ENCODE results near the gene ADRA2C.

The ADRA2C gene

GRCh38 chr4:3766036-3766784 is at the start of gene ADRA2C:
Gene ADRA2C, plus strand, starts transcription at chr4:3766385. Its CDS starts 222 bp downstream, at chr4:3766607.
- no peak for DNase-seq (ENCODE audit: low read depth)

- DNase-seq (ENCODE audit: low read depth), result no peak
Observed at GRCh38 chr4:3716631-3717235, 49.5 kb upstream of the ADRA2C start.

- DNase-seq (ENCODE audit: low read depth), result no peak
Observed at GRCh38 chr4:3717241-3717640, 48.9 kb upstream of the ADRA2C start.

GRCh38 chr4:3718462-3718861 is 47.7 kb upstream of the ADRA2C start:
- DNase-seq (ENCODE audit: low read depth), result no peak

GRCh38 chr4:3719191-3719590 is 47.0 kb upstream of the ADRA2C start:
- DNase-seq (ENCODE audit: low read depth), result no peak

GRCh38 chr4:3719836-3720235 is 46.3 kb upstream of the ADRA2C start:
- DNase-seq (ENCODE audit: low read depth), result no peak

GRCh38 chr4:3720466-3720865 is 45.7 kb upstream of the ADRA2C start:
- no peak for DNase-seq (ENCODE audit: low read depth)

- no peak for DNase-seq (ENCODE audit: low read depth)
Observed at GRCh38 chr4:3721186-3721585, 45.0 kb upstream of the ADRA2C start.

GRCh38 chr4:3721627-3722026 is 44.6 kb upstream of the ADRA2C start:
- DNase-seq (ENCODE audit: low read depth), result no peak

GRCh38 chr4:3722446-3723231 is 43.5 kb upstream of the ADRA2C start:
- no peak for DNase-seq (ENCODE audit: low read depth)

GRCh38 chr4:3723232-3723642 is 42.9 kb upstream of the ADRA2C start:
- no peak for DNase-seq (ENCODE audit: low read depth)

GRCh38 chr4:3724319-3725231 is 41.6 kb upstream of the ADRA2C start:
- no peak for DNase-seq (ENCODE audit: low read depth)

- DNase-seq (ENCODE audit: low read depth), result no peak
Observed at GRCh38 chr4:3725936-3726870, 40.0 kb upstream of the ADRA2C start.

- DNase-seq (ENCODE audit: low read depth), result no peak
Observed at GRCh38 chr4:3727847-3728469, 38.2 kb upstream of the ADRA2C start.

- DNase-seq (ENCODE audit: low read depth), result no peak
Observed at GRCh38 chr4:3729188-3729881, 36.9 kb upstream of the ADRA2C start.

- DNase-seq (ENCODE audit: low read depth), result no peak
Observed at GRCh38 chr4:3729882-3730226, 36.3 kb upstream of the ADRA2C start.

GRCh38 chr4:3730422-3731190 is 35.6 kb upstream of the ADRA2C start:
- DNase-seq (ENCODE audit: low read depth), result no peak

- DNase-seq (ENCODE audit: low read depth), result no peak
Observed at GRCh38 chr4:3732076-3733028, 33.8 kb upstream of the ADRA2C start.

Measured in activated T-cell treated with anti-CD3 and anti-CD28 coated beads for 24 hours (primary cell).